ENCODE measurements around the gene CTTN. TPM values are rescaled to one million over a fixed set of nuclear protein-coding genes. Genes with fewer than 3 reads are reported as not detected.

CTTN gene
- total RNA-seq, 1 donor from 2014 or later = 1.3 TPM

DNA sequence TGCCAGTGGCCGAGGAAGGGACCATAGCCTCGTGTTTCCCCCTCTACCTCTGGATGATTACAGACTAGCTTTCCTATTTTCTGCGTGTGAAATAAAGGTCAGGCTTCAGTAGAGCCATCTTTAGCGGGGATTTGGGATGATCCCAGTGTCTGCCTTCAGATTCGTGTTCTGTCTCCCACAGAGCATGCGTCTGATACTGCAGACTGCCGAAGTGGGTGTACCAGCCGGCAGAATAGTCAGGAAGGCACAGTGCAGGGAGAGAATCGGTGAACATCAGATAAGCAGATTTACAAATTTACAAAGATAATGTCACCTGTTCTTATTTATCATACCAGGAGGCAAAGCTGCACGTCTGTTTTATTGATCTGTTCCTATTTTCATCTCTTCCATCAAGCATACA lies 11.1 kb downstream of the CTTN start:
- intact Hi-C loops (cut with micrococcal nuclease) = no loop called here

GRCh38 chr11:70409871-70410270 lies 11.5 kb downstream of the CTTN start:
- intact Hi-C loops (cut with micrococcal nuclease) = no loop called here

GRCh38 chr11:70410276-70411205 lies 12.2 kb downstream of the CTTN start:
- intact Hi-C loops (cut with micrococcal nuclease) = no loop called here

DNA sequence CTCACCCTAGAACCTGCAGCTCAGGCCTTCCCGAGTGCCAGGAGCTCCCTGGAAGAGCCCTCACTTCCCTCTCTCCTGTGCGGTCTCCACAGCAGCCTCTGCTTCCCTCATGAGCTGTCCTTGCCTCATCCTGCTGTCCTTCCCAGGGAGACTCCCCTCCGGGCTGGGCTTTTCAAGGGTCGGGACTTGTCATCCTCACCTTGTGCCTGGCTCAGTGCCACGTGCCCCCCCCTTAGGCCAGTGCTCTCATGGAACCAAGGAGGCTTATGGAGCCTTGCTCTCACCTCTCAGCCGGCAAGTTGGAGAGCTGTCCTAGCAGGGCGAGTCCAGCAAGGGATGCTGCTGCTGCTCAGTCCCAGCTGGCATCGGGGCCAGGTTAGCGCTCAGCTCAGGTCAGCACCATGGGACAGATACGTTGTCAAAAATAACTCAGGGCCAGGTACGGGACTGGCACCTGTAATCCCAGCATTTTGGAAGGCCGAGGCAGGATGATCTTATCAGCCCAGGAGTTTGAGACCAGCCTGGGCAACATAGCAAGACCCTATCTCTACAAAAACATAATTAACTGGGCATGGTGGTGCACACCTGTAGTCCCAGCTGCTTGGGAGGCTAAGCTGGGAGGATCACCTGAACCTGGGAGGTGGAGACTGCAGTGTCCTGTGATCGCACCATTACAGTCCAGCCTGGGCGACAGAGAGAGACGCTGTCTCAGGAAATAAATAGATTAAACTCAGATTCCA lies 13.6 kb downstream of the CTTN start:
- intact Hi-C loops (cut with micrococcal nuclease) = no loop called here

GRCh38 chr11:70413151-70413550 lies 14.8 kb downstream of the CTTN start:
- intact Hi-C loops (cut with micrococcal nuclease) = no loop called here

- intact Hi-C loops (cut with micrococcal nuclease) = no loop called here
These were observed 16.2 kb downstream of the CTTN start for GRCh38 chr11:70414341-70415100.

GRCh38 chr11:70415191-70415590 lies 16.9 kb downstream of the CTTN start:
- intact Hi-C loops (cut with micrococcal nuclease) = no loop called here

GRCh38 chr11:70415642-70416395 lies 17.5 kb downstream of the CTTN start:
- intact Hi-C loops (cut with micrococcal nuclease) = no loop called here

- intact Hi-C loops (cut with micrococcal nuclease) = no loop called here
These were observed 18.6 kb downstream of the CTTN start for GRCh38 chr11:70416881-70417280.

DNA sequence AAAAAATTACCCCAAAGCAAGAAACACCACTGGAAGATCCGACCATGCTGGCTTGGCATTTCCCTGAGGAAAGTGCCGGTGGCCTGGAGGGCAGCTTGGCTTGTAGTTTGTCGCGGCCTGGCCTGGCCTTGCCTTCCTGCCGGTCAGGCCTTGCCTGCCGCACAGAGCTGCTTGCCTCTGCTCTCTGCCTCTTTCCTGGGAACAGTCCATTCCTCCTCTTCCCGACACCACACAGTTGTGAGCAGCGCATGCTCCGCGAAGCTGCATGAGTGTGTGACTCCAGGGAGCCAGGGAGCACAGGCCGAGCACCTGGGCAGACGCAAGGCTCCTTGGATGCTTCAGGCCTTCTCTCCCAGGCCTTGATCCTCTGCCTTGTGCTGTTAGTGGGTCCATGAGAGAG lies 19.8 kb downstream of the CTTN start:
- intact Hi-C loops (cut with micrococcal nuclease) = no loop called here

DNA sequence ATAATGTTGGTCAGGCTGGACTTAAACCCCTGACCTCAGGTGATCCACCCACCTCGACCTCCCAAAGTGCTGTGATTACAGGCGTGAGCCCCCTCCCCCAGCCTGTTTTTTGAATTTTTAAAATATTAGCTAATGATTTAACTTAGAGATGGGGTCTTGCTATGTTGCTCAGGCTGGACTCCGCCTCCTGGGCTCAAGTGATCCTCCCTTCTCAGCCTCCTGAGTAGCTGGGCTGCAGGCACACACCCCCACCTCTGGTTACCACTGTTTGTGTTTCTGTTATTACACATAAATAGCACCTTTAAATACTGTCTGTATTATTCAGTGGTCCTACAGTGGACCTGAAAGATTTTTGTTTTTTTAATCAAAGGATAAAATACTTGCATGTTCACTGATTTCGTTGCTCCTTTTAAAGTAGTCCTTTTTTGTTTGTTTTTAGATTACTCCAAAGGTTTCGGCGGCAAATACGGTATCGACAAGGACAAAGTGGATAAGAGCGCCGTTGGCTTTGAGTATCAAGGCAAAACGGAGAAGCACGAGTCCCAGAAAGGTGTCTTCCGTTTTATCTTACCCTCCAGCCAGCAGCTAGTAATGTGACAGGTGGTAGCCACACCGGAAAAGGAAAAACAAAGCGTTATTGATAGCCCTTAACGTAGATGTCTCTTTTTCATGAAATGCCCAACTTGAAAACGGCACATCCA lies 21.1 kb downstream of the CTTN start:
- intact Hi-C loops (cut with micrococcal nuclease) = no loop called here

DNA sequence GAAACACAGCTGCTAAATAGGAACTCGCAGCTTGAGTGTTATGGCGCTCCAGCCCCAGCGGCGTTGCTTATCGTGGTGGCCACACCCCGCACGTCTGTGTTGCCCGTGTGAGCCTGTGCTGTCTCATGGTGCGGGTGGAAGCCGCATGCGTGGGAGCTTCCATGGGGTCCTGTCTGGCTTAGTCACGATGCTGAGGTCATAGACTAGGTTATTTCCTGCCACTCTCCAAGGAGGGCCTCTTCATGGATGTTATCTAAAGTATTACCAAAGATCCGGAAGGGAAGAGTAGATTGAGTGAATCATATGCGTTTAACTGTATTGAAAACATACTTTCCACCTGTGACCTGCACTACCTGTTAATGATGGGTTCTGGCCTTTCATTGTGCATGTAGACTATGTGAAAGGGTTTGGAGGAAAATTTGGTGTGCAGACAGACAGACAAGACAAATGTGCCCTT lies 21.7 kb downstream of the CTTN start:
- intact Hi-C loops (cut with micrococcal nuclease) = no loop called here

DNA sequence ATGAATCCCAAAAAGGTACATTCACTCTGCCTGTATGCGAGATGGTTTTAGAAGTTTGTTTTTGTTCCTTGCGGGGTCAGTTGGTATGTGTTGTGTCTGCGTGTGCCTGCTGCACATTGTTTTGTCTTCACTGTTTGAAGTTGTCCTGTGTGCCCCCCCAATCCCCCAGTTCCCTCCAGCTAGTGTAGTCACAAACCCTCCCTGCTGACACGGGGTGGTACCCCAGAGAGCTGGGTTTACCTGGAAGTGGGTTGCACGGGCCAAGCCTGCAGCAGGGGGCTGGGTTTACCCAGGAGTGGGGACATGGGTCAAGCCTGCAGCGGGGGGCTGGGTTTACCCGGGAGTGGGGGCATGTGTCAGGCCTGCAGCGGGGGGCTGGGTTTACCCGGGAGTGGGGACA lies 22.2 kb downstream of the CTTN start:
- intact Hi-C loops (cut with micrococcal nuclease) = no loop called here

GRCh38 chr11:70421123-70421522 lies 22.8 kb downstream of the CTTN start:
- intact Hi-C loops (cut with micrococcal nuclease) = no loop called here

DNA sequence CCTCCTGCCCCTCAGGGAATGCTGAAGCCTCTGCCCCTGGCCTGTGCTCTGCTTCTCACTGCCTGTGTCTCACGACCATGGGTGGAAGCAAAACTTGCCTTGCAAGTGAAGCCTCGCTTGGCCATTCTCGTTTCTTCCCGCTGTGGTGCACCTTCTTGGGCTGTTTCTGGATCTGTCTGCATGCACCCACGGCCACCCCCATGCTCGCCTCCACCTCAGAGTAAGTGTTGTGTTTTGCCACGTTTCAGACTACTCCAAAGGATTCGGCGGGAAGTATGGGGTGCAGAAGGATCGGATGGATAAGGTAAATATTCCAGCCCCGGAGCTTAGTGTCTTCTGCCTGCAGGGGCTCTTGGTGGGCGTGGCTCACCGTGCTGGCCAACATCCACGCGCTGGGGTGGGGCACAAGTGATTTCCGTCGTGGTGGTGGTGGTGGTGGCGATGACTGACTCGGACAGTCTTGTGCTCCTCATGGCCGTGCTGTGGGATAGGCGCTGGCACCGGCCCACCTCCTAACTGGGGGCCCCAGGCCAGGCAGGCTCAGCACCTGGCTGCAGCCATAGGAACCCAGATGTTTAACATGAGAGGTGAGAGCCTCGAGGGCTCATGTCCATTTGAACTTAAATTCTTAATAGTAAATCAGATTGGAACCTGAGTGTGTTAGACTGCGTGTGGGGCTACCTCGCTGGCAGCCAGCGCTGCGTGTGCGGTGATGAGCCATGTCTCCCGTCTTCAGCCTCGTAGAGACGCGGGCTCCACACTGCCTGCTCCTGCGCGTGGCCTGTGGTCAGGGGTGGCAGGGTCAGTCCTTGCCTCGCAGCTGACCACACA lies 24.6 kb downstream of the CTTN start:
- intact Hi-C loops (cut with micrococcal nuclease) = no loop called here

GRCh38 chr11:70423523-70424505 lies 25.5 kb downstream of the CTTN start:
- intact Hi-C loops (cut with micrococcal nuclease) = no loop called here

DNA sequence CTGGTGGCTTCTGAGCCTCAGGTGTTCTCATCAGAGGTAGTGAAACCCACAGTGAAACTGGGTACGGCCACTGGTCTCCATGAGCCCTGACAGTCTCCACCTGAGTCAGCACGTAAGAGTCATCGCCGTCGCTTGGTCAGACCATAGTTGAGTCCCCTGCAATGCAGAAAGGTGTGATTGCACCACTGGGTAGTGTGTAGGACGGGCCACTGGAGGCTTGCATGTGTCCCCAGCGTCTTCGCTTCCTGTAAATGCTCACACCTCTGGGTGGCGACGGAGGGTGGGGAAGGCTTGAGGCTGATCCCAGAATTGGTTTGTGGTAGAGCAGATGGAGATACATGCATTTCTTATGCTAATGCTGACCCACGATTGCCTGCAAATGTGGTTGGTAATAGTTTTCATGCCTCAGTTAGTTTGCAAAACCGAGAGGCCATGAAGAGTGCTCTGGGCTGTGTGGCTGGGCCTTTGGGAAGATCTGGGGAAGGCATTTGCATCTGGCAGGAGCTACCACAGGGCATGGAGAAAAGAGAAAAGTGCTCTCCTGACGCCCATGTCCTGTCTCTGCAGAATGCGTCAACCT lies 26.5 kb downstream of the CTTN start:
- intact Hi-C loops (cut with micrococcal nuclease) = no loop called here

DNA sequence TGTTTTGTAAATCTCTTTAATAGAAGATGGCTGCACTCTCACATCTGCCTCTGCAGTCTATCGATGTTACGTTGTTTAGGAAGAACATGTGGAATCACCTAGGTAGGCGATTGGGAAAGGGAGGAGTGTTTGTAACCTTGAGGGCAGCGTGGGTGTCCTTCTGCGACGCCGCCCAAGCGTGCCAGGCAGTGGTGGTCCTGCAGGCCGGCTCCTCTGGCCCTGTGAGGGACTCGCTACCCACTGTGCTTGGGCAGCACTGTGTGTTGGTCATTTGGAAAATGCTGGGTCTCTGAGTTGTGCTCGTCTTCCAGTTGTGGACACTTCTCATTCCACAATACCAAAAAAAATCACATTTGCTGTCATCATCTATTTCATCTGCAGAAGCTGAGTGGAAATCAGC lies 29.1 kb downstream of the CTTN start:
- intact Hi-C loops (cut with micrococcal nuclease) = no loop called here
